ENCODE results near the gene TLCD2. TPM values are rescaled to one million over a fixed set of nuclear protein-coding genes. Genes with fewer than 3 reads are reported as not detected.

The TLCD2 gene
- total RNA-seq (2021): 1.4 to 1.9 TPM (median 1.4 TPM) in 3 replicates
- percentile 42 among the genes with signal in this experiment for Bru-seq, nascent RNA
- long read RNA-seq, experiment 1, partial matches to known transcripts: 0 of 1 reads
- long read RNA-seq, experiment 1, other reads (novel, unspliced or antisense): 1 of 1 reads
- long read RNA-seq, experiment 2, partial matches to known transcripts: 0 of 3 reads
- long read RNA-seq, experiment 2, other reads (novel, unspliced or antisense): 3 of 3 reads
- long read RNA-seq, experiment 3: 0 reads

- ChIA-PET POLR2A (interaction anchor here (1.3 kb wide), 1 partner anchor 7 kb away, joined by 5 read pairs; no protein-coding TSS in a partner anchor), CTCF (interaction anchor here (0.8 to 1.8 kb wide), 3 partner anchors 11 to 41 kb away, joined by 3 to 9 read pairs (median 4); partner anchors contain the start of gene WDR81)
- H3K36me3 Mint-ChIP-seq: no peaks in the 10 kb centered on the region
- TF ChIP-seq, protein P1, sequence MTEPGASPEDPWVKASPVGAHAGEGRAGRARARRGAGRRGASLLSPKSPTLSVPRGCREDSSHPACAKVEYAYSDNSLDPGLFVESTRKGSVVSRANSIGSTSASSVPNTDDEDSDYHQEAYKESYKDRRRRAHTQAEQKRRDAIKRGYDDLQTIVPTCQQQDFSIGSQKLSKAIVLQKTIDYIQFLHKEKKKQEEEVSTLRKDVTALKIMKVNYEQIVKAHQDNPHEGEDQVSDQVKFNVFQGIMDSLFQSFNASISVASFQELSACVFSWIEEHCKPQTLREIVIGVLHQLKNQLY (CRISPR knock-in tag; IDR thresholded peaks at IDR 0.05): no peak
- TF ChIP-seq, protein P2, sequence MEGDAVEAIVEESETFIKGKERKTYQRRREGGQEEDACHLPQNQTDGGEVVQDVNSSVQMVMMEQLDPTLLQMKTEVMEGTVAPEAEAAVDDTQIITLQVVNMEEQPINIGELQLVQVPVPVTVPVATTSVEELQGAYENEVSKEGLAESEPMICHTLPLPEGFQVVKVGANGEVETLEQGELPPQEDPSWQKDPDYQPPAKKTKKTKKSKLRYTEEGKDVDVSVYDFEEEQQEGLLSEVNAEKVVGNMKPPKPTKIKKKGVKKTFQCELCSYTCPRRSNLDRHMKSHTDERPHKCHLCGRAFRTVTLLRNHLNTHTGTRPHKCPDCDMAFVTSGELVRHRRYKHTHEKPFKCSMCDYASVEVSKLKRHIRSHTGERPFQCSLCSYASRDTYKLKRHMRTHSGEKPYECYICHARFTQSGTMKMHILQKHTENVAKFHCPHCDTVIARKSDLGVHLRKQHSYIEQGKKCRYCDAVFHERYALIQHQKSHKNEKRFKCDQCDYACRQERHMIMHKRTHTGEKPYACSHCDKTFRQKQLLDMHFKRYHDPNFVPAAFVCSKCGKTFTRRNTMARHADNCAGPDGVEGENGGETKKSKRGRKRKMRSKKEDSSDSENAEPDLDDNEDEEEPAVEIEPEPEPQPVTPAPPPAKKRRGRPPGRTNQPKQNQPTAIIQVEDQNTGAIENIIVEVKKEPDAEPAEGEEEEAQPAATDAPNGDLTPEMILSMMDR (IDR thresholded peaks at IDR 0.05): no peak
- TF ChIP-seq, protein P3, sequence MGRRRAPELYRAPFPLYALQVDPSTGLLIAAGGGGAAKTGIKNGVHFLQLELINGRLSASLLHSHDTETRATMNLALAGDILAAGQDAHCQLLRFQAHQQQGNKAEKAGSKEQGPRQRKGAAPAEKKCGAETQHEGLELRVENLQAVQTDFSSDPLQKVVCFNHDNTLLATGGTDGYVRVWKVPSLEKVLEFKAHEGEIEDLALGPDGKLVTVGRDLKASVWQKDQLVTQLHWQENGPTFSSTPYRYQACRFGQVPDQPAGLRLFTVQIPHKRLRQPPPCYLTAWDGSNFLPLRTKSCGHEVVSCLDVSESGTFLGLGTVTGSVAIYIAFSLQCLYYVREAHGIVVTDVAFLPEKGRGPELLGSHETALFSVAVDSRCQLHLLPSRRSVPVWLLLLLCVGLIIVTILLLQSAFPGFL (CRISPR knock-in tag; IDR thresholded peaks at IDR 0.05; ENCODE audit: borderline replicate concordance): no peak
- TF ChIP-seq ATF1 (CRISPR knock-in tag; IDR thresholded peaks at IDR 0.05) (0 out of 2 replicates have a peak, but pooled peaks have one; percentile 57), GABPB1 (CRISPR knock-in tag; IDR thresholded peaks at IDR 0.05) (0 out of 2 replicates have a peak, but pooled peaks have one; percentile 63), HMGXB4 (CRISPR knock-in tag; IDR thresholded peaks at IDR 0.05) (peak; percentile 60; the same call in 1 of the 2 replicates), ETV6 (CRISPR knock-in tag; IDR thresholded peaks at IDR 0.05) (0 out of 2 replicates have a peak, but pooled peaks have one; percentile 25), SP1 (CRISPR knock-in tag; conservative IDR thresholded peaks at IDR 0.05) (0 out of 2 replicates have a peak, but pooled peaks have one; percentile 30), MAX (CRISPR knock-in tag; IDR thresholded peaks at IDR 0.05) (peak; percentile 54; the same call in 1 of the 2 replicates), ARID4B (CRISPR knock-in tag; IDR thresholded peaks at IDR 0.05; ENCODE audit: borderline replicate concordance) (peak; percentile 68; the same call in 1 of the 2 replicates), MYBL2 (CRISPR knock-in tag; IDR thresholded peaks at IDR 0.05) (no peak), USF1 (CRISPR knock-in tag; IDR thresholded peaks at IDR 0.05) (peak; percentile 26; the same call in 1 of the 2 replicates), ELF4 (CRISPR knock-in tag; IDR thresholded peaks at IDR 0.05; ENCODE audit: low read depth) (0 out of 2 replicates have a peak, but pooled peaks have one; percentile 59), FOXP1 (CRISPR knock-in tag; IDR thresholded peaks at IDR 0.05; ENCODE audit: borderline replicate concordance) (0 out of 2 replicates have a peak, but pooled peaks have one; percentile 22), ZNF263 (CRISPR knock-in tag; IDR thresholded peaks at IDR 0.05; ENCODE audit: low read depth) (no peak), SMAD4 (CRISPR knock-in tag; IDR thresholded peaks at IDR 0.05) (no peak), NR3C1 (CRISPR knock-in tag; conservative IDR thresholded peaks at IDR 0.05; ENCODE audit: low read depth) (no peak), OVOL2 (CRISPR knock-in tag; IDR thresholded peaks at IDR 0.05; ENCODE audit: borderline replicate concordance) (no peak), ZMAT4 (CRISPR knock-in tag; IDR thresholded peaks at IDR 0.05) (no peak)
- TF ChIP-seq, protein P4, sequence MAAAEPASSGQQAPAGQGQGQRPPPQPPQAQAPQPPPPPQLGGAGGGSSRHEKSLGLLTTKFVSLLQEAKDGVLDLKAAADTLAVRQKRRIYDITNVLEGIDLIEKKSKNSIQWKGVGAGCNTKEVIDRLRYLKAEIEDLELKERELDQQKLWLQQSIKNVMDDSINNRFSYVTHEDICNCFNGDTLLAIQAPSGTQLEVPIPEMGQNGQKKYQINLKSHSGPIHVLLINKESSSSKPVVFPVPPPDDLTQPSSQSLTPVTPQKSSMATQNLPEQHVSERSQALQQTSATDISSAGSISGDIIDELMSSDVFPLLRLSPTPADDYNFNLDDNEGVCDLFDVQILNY (CRISPR knock-in tag; IDR thresholded peaks at IDR 0.05): no peak
These were observed at the start of gene TLCD2 for GRCh38 chr17:1709971-1710806. Gene TLCD2, minus strand, starts transcription at chr17:1710377. Its CDS starts 135 bp downstream, at chr17:1710242.

More at GRCh38 chr17:1709971-1710806, at the start of gene TLCD2:
- Mint-ChIP-seq H3K4me3 (peak within 1 kb of the TSS; percentile 82), H3K9me3 (no peaks in the 10 kb centered on the region), H3K27ac (no peak within 1 kb of the TSS), H3K27me3 (ENCODE audit: low read depth) (peaks cover 12% of the 10 kb centered on the region), H3K4me1 (peaks cover 15% of the 10 kb centered on the region)
- ATAC-seq (peak; percentile 9), DNase-seq (ENCODE audit: low spot score) (peak; percentile 73)

Measured in WTC11 (cell line).